Stimulated activated CD8-positive, alpha-beta memory T cell treated with anti-CD3 and anti-CD28 coated beads, Interleukin-15, amount 100 ng/mL, for 4 hours (primary cell): Measurements from ENCODE around the gene ABHD15.

Experiments
- DNase-seq, 2 donors: peaks; one replicate each; pipeline ENCODE4 v3.0.0-alpha.2; 2020; ENCODE audit warnings: low read depth in 2 of 2

ABHD15 gene

DNA sequence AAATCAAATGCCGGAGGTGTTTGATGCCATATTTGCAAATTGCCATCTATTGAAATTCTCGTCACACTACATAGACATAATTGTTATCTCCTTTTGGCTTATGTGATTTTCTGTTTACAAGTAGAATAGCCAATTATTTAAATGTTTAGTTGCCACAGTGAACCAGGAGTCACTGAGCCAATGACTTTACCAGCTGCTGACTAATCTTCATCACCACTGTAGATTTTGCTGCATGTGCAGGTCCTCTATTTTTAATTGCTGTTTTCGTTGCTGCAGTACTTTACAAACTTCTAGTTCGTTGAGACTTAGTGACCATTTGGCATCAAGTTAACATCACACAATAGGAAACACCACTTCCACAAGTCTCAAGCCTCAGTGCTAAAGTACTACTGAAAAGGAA lies 22.8 kb downstream of the ABHD15 start:
- no peak for DNase-seq

DNA sequence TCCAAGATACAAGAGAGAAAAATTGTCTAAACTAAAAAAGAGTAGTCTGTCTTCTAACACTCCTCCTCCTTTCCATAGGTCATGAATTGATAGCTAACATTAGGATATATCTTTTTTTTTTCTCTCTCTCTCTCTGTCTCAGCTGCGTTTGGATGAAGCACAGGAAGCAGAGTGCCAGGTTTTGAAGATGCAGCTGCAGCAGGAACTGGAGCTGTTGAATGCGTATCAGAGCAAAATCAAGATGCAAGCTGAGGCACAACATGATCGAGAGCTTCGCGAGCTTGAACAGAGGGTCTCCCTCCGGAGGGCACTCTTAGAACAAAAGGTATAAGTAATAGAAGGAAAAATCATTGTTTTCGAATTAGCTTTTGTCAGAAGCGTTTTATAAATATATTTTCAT lies 32.9 kb downstream of the ABHD15 start:
- no peak for DNase-seq

DNA sequence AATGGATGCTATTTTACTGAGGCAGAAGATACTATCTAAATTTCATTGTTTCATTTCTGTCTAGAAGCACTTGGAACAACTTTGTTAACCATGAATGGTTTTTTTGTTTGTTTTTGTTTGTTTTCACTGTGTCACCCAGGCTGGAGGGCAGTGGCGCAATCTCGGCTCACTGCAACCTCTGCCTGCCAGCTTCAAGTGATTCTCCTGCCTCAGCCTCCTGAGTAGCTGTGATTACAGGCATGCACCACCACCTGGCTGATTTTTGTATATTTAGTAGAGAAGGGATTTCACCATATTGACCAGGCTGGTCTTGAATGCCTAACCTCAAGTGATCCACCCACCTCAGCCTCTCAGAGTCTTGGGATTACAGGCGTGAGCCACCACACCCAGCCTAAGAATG lies 40.5 kb downstream of the ABHD15 start:
- DNase-seq, result no peak

DNA sequence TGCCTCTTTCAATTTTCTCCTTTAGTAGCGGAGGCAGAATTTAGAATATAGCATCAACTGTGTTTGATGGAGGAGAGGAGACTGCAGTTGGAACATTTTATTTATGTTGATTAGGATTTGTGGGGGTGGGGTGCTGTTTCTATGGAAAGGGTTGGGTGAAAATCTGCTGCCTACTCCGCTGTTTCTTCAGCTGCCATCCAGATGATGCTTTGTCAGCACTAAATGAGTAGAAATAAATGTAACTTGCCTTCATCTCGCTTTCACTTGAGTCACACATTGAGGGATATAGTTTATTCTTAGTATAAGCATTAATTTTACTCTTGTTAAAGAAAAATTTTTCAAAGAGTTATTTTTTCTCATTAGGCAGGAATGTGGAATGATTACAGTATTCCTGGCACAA lies 42.1 kb downstream of the ABHD15 start:
- no peak for DNase-seq

DNA sequence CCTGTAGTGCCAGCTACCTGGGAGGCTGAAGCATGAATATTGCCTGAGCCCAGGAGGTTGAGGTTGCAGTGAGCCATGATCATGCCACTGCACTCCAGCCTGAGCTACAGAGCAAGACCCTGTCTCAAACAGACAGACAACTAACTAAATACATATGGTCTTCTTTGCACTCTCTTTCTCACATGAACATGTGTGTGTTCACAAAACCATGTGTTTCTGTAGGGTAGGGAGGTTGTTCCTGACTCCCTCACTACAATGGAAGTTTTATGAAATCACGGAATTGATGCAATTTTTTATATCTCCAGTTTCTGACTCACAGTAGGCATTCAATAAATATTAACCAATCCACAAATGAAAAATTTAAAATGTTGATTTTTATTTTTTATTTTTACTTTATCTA lies 48.5 kb downstream of the ABHD15 start:
- no peak for DNase-seq

DNA sequence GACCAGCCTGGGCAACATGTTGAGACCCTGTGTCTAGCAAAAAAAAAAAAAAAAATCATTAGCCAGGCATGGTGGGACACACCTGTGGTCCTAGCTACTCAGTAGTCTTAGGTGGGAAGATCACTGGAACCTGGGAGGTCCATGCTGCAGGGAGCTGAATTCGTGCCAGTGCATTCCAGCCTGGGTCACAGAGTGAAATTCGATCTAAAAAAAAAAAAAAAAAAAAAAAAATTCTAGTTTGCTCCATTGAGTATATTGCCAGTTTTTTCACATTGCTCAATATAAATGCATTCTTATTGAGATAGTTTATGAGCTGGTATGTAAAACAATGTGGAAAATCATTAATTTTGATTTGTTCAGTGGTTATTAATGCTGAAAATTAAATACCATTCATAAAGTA lies 52.0 kb downstream of the ABHD15 start:
- no peak for DNase-seq

DNA sequence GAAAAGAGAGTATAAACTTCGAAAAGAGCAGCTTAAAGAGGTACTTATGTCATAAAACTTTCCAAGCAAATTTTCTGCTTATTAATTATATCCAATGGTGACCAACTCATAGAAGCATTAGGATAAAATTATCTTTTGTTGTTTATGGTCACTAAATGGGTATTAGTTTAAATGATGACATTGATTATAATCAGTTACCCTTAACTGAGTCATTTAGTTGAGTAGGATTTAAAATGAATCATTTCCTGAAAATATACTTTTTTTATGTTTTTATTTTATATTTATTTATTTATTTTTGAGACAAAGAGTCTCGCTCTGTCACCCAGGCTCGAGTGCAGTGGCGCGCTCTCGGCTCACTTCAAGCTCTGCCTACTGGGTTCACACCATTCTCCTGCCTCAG lies 55.9 kb downstream of the ABHD15 start:
- no peak for DNase-seq
